SKM-1 treated with dmso at 0.1 percent for 144 hours (cell line): ENCODE measurements around the gene MAP4K5.

Source experiments
- DNase-seq: peaks from one replicate; lab custom pipeline; 2025; ENCODE audit not compliant: unreplicated experiment; lab: John Stamatoyannopoulos, UW

Gene MAP4K5

DNA sequence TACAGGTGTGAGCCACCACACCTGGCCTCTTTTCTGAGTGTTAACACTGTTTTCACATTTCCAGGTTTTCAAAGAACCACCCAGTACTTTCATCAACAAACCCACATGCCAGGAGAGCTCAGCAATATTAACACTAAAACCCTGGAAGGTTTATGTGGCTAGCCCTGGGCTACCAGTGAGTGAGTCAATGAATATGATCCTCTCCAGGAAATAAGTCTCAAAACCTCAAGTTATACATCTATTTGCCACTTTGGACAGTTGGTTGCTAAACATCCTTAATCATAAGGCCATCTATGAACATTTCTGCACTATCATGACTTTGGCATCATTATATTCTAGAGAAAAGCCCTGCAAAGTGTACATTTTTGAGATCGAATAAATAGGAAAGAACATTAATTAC is 129.4 kb downstream of the MAP4K5 start:
- DNase-seq = no peak

DNA sequence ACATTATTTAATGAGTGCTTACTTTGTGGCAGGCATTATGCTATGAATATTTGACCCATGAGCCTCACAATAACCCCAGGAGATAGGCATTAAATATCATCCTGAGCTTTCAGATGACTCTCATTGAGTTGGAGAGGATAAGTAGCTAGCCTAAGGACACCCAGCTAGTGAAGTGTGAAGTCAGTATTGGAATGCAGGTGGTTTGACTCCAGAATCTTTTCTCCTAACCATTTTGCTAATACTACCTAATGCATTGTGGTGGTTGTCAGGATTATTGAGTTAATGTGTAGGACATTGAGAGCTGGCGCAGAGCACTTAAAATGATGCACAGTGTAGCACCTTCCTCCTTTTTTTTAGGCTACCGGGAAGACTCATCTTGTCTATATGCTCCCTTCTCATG is 131.9 kb downstream of the MAP4K5 start:
- DNase-seq = no peak

DNA sequence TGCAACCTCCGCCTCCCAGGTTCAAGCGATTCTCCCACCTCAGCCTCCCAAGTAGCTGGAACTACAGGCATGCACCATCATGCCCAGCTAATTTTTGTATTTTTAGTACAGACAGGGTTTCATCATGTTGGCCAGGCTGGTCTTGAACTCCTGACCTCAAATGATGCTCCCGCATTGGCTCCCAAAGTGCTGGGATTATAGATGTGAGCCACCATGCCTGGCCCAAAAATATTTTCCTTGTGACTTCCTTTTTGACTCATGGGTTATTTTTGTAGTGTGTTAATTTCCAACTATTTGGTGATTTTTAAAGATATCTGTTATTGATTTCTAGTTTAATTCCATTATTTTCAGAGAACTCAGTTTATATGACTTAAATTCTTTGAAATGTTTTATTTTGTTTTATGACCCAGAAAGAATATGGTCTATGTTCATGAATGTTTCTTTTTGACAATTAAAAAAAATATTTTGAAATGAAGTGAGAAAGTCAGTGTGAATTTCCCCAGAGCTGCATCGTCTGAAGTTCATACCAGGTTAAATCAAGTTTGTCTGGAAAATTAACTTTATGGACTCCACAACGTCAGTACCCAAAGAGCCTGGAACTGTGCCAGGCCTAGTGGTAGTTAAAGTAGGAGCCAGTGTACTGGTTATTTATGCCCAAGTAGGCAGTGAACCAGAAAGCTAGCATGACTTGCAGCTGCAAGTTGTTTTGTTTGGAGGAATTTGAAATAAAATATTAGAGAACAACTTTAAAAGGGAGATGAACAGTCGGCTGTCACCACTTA is 132.9 kb downstream of the MAP4K5 start:
- no peak for DNase-seq

DNA sequence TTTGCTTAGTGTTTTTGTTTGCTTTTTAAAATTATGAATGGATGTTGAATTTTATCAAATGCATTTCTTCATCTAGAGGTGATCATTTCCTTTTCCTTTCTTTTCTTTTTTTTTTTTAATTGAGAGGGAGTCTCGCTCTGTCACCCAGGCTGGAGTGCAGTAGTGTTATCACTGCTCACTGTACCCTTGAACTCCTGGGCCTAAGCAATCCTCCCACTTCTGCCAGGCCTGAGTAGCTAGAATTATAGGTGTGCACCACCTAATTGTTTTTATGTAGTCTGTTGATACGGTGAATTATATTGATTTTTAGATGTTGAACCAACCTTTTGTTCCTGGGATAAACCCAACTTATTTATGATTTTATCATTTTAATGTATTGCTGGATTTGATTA is 134.2 kb downstream of the MAP4K5 start:
- DNase-seq = no peak

DNA sequence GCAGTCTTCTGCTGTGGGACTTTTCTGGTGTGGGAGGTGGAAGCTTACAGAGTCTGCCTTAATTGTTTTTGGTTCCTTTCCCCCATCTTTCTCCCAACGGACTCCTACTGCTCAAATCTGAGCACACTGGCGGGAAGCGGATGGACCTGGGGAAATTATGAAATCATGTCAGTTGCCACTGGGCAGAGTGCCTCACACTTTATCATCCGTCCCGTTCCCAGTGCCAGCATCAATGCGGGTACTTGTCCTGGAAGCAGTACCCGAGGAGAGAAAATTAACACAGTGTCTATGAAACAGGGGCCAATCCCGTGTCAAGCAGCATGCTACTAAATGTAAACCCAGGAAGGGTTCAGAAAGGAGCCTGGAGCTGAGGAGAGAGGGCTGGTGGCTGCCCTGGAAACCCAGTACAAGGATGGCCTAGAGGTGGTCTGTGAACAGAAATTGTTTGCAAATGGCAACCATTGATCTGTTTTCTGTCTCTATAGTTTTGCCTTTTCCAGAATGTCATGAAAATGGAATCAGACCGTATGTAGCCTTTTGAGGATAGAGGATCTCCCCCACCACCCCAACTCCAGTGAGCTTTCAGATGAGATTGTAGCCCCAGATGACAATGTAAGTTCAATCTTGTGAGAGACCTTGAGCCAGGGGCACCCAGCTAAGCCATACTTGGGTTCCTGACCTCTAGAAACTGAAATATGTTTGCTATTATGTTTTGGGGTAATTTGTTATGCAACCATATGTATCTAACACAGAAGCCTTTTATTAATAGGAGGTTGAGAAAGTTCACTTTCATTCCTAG is 134.8 kb downstream of the MAP4K5 start:
- no peak for DNase-seq

DNA sequence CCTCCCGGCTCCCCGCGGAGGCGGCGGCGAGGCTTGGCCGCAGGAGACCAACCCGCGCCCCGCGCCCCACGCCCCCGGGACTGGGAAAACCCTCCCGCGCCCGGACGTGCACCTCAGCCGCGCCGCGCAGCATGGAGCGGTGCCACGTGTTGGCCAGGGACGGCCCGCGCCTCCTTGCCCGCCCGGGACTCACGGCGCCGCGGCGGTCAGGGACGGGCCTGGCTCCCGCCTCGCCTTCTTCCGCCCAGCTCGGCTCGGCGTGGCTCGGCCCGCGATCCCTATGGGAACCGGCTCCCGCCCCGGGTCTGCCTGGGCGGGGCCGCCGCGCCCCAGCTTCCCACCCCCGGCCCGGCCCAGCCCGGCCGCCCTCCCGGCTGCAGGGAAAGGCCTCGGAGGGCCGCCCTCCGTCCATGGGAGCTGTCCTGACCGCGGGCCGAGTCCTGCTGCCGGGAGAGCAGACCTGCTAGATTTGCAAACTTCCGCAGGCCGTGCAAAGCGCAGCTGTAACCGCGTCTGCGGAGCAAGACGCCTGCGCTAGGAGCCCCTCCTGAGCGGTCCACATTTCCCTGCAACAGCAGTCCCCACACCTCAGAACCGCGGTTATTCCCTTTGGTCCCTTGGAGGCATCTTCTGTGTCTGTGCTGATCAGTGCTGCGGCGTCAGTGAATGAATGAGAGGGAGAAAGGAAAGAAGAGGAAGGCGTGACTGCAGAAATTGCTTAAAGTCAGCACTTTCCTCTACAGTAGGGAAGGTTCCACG is 135.6 kb downstream of the MAP4K5 start, which contains the start of gene CDKL1:
Gene CDKL1 (minus strand): TSS at position 251 of the 759 bp plus-strand sequence. CDS start 1,013 bp downstream, outside the sequence.
- no peak for DNase-seq

DNA sequence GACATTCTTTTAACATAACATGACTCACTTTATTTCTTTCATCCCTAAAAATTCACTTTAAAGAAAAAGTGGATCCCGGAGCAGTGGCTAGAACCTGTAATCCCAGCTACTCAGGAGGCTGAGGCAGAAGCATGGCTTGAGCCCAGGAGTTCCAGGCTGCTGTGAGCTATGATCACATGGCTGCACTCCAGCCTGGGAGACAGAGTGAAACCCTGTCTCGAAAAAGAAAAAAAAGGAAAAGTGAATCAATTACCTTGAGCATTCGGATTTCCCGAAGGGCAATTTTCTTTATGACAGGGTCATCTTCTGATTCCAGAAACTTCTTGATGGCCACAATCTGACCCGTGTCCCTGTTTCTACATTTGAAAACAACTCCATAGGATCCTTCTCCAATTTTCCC is 136.9 kb downstream of the MAP4K5 start:
- no peak for DNase-seq

DNA sequence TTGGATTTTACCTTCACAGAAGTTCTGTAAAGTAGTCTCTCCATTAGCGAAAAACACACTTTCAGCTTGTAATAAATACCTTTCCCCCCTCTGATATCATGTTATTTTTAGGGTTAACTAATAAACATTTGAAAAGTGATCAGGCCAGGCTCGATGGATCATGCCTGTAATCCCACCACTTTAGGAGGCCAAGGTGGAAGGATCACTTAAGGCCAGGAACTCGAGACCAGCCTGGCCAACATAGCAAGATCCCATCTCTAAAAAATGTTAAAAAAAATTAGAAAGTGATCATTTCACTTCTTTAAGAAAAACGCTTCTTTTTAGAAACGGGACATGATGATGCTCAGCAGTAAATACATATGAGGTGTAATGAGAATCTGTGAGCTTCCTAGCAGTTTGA is 137.7 kb downstream of the MAP4K5 start:
- DNase-seq = no peak

DNA sequence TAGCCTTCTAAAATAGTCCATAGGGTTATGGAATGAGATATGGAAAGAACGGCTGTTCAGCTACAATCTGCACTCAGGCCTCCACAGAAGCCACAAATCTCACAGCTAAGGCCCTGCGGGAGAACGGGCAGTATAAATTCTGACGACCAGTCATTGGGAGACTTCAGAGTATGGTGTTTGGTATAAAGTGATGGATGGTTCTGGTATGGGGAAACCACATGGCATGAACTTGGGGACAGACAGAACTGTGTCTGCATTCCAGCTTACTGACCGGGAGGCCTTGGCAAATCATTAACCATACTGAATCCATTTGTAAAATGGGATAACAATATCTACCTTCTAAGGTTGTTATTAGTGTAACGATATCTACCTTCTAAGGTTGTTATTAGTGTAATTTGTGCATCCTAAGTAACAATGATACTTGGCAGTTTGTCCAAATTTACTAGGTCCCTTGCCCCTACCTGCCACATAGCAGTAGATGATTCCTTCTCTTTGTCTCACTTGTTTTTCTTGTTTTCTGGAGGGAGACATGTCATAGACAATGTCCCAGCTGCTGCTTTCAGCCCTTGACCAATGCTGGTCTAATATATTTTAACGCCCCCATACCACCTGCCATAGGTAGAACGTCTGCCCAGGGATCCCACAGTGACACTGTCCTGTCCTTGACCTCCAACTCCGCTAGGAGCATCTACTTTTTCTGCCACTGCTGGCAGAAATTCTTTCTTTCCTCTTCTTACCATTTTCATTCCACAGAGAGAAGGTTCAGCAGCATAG is 142.5 kb downstream of the MAP4K5 start:
- DNase-seq = no peak

DNA sequence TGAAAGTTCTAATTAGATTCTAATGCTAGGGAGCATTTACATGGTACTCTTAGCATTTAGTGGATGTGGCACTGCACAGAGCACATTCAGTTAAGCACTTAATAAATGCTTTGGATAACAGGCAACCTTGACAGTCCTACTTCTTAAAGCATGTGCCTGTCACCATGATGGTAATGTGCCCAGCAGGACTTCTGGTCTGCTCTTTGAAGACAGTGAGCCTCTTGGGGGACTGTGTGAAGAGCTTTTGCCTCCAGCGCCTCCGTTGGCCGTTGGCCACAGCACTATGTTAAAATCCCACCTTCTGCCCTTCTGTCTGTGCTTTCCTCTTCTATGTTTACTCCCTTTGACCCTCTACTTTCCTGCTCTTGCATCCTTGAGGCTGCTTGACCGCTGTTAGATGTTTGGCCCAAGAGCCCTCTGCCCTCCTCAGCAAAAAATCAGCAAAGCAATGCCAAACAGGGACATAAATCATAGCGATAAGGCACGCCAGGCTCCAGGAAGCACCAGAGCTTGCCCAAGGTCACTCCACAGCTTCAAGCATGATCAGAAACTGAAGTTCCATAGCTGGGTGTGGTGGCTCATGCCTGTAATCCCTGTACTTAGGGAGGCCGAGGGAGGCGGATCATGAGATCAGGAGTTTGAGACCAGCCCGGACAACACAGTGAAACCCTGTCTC is 144.0 kb downstream of the MAP4K5 start:
- DNase-seq = no peak

DNA sequence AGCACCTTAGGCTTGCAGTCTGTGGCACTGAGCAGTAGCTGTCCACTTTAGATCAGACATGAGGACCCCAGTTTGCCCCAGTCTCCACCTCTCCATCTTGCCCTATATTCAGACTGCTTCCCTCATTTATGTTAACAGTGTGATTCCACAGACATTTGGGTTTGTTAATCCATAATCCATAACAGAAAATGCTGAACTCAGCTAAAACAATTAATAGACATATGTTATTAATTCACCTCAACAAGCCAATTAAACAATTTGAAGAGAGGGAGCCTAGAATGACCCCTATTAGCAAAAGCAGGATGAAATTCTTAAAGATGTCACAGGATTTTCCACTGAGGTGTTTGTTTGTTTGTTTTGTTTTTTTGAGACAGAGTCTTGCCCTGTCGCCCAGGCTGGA is 144.8 kb downstream of the MAP4K5 start:
- no peak for DNase-seq

DNA sequence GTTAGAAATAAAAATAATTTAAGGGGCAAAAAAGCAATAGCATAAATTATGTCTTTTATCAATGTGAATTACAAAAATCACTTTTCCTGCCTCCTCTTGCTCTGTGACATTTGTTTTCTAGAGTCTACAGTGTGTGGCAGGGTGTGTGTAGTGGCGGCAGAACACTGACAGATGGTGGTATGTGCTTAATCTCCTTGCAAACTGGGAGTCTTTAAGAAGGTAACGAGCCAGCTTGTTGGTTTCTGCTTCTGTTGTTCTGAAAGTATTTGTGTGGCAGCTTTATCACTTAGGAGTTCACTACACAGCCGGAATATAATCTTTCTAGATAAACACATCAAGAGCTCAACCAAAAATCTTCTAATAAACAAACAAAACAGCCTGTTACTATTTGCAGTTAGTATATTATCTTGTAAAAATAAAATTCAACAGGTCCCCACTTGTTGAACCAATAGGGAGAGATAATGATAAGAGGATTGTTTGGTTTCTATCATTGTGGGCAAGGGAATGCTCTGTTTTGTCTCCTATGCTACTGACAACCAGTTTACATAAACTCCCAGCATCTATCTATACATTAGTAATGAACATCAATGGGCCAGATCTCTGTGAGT is 148.6 kb downstream of the MAP4K5 start:
- no peak for DNase-seq

DNA sequence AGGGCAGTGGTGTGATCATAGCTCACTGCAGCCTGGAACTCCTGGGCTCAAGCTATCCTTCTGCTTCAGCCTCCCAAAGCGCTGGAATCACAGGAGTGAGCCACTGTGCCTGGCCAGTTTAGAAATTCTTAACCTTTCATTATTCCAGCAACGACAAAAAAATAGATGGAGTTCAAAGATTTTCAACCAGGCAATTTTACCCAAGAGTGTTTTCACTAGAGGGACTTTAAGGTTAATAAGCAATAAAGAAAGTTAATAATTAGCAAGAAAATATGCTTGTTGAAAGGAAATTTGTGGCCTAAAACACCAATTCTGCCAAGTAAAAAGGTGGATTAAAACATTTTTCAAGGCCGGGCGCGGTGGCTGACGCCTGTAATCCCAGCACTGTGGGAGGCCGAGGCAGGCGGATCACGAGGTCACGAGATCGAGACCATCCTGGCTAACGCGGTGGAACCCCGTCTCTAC is 150.5 kb downstream of the MAP4K5 start:
- no peak for DNase-seq

DNA sequence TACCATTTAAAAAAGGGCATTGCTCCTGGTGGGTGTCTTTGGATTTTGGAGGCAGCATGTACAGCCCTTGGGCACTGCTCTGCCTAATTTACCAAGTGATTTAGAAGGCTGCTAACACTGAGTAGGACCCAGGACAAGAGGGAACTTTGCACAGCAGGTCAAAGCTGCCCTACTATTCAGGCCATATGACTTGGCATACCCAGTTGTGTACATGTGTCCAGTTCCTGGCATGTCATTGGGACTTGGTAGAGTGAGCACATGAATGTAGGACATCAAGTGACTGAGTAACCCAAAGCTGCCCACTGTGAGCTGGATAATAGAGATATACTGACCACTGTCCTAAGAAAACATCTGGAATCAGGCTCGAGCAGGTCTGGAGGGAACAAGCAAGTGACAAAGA is 151.4 kb downstream of the MAP4K5 start:
- no peak for DNase-seq

DNA sequence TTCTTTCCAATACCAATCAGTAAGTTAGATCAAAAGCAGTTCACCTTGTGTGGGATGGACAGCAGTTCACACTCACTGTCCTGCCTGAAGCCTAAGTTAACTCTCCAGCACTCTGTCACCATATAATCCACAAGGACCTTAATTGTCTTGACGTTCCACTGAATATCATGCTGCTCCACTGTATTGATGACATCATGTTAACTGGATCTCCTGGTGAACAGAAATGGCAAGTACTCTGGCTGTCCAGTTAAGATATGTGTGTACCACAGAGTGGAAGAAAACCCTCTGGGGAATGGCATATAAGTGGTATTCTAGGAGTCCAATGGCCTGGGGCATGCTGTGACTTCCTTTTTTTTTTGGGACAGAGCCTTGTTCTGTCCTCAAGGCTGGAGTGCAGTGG is 151.9 kb downstream of the MAP4K5 start:
- no peak for DNase-seq

DNA sequence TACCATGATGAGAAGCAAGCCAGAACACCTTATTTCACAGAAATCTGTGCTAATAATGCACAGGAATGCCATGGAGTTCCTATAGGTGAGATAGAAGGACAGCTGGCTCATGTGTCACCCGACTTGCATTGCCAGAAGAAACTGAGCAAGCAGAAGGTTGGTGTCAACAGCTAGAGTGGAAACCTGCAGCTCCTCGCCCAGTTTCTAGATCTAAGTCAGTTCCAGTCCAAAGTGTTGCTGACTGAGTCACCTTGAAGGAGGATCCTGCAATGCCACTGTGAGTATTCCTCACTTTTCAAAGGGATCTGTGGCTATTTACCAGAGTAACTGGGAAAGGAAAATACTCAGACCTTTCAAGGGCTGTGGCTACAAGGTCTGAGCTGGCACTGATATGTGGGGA is 152.8 kb downstream of the MAP4K5 start:
- no peak for DNase-seq

DNA sequence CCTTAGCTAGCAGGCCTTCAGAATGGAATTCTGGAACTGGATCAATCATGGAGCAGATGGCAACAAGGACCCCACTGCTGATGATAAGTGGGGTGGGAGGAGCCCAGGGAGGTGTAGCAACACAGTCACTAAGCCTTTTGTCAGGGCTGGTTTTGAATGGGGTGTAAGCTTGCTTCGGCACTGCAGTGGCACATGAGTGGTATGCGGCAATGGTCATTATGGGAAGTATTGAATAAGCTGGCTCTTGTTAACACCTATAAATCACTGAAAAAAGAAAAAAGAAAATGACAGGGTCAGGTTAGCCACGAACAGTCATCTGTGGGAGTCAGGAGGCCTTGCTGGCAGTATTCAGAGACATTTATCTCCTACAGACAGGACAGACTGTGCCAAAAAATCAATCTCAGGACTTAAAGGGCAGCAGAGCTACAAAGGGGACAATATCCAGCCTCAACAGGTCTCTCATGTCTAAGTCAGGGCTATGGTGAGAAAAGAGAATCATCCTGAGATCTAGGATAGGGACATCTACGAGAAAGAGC is 154.8 kb downstream of the MAP4K5 start:
- no peak for DNase-seq

DNA sequence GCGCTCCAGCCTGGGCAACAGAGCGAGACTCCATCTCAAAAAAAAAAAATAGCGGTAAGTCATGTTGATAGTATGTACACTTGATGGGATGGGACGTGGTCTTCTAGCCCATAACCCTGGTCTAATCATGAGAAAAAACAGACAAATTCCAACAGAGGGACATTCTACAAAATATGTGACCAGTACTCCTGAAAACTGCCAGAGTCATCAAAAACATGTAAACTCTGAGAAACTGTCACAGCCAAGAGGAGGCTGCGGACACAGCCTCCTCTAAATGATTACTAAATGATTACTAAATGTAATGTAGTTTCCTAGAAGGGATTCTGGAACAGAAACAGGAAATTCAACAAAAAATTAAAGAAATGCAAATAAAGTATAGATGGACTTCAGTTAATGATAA is 156.6 kb downstream of the MAP4K5 start:
- DNase-seq = no peak

DNA sequence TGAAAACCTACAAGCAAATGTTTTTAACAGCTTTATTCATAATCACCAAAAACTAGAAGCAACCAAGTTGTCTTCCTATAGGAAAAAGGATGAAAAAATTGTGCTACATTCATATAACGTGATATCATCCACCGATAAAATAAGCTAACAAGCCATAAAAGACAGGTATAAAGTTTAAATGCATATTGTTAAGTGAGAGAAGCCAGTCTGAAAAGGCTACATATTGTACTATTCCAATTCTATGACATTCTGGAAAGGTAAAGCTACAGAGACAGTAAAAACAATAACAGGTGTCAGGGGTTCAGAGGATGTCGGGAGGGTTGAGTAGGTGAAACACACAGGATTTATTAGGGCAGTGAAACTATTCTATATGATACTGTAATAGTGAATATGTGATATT is 158.4 kb downstream of the MAP4K5 start:
- no peak for DNase-seq

DNA sequence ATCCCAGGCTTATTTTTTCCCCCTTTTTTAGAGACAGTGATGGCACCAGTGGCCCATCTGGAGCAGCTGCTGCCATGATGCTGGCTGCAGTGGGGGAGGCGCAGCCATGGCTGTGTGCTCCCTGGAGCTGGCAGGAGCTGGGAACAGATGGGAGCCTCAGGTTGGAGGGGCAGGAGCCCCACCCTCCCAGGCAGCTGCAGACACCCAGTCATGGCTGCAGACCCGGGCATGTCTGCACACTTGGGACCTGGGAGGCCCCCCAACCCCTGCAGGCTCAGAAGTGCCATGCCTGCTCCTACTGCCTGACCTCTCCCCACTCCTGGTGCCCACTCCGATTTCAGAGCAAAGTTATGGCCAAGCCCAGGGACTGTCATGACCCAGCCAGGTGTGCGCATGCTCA is 160.8 kb downstream of the MAP4K5 start:
- no peak for DNase-seq
